Measurements from ENCODE around the gene USP9X.

GRCh38 chrX:41108463-41109205 is 23.4 kb downstream of the USP9X start:
- no peak for TF ChIP-seq CTCF (IDR thresholded peaks at IDR 0.05; ENCODE audit: extremely low read depth in 1 of 2, insufficient read depth in 1 of 2, low read depth in 1 of 2, low read length in 2 of 2)
- TF ChIP-seq POLR2A (IDR thresholded peaks at IDR 0.05; ENCODE audit: low read depth, low read length) = no peak
- no peak for TF ChIP-seq MAX (IDR thresholded peaks at IDR 0.05; ENCODE audit: insufficient read depth, insufficient read length)
- no peak for TF ChIP-seq EZH2 (IDR thresholded peaks at IDR 0.05; ENCODE audit: borderline replicate concordance, low read depth, low read length, severe bottlenecking)
